AG20443 (cell line): ENCODE data around the gene CDH13.

Experiments
- DNase-seq: peaks from one replicate; pipeline ENCODE4 v3.0.0; 2012; ENCODE audit warnings: low spot score, mixed read lengths

Gene CDH13

GRCh38 chr16:82846806-82847205 is 220.0 kb downstream of the CDH13 start:
- peak; percentile 21 for DNase-seq

- no peak for DNase-seq
Measured at GRCh38 chr16:82848013-82848412, 221.2 kb downstream of the CDH13 start.

- DNase-seq = peak; percentile 29
Measured at GRCh38 chr16:82852388-82853008, 225.7 kb downstream of the CDH13 start.

- DNase-seq = peak; percentile 83
Measured at GRCh38 chr16:82855471-82855870, 228.7 kb downstream of the CDH13 start.

GRCh38 chr16:82857693-82858365 is 231.1 kb downstream of the CDH13 start:
- DNase-seq = no peak

- DNase-seq = no peak
Measured at GRCh38 chr16:82859662-82860061, 232.9 kb downstream of the CDH13 start.

- DNase-seq = no peak
Measured at GRCh38 chr16:82860071-82860470, 233.3 kb downstream of the CDH13 start.

GRCh38 chr16:82862057-82862456 is 235.3 kb downstream of the CDH13 start:
- DNase-seq = no peak

GRCh38 chr16:82864332-82865040 is 237.7 kb downstream of the CDH13 start:
- no peak for DNase-seq

GRCh38 chr16:82865412-82865811 is 238.6 kb downstream of the CDH13 start:
- DNase-seq = no peak

- no peak for DNase-seq
Measured at GRCh38 chr16:82867485-82867884, 240.7 kb downstream of the CDH13 start.

GRCh38 chr16:82874271-82874670 is 247.5 kb downstream of the CDH13 start:
- no peak for DNase-seq

GRCh38 chr16:82874672-82875071 is 247.9 kb downstream of the CDH13 start:
- no peak for DNase-seq

- DNase-seq = no peak
Measured at GRCh38 chr16:82876951-82877350, 250.2 kb downstream of the CDH13 start.

- no peak for DNase-seq
Measured at GRCh38 chr16:82878466-82878865, 251.7 kb downstream of the CDH13 start.

GRCh38 chr16:82880346-82880745 is 253.6 kb downstream of the CDH13 start:
- no peak for DNase-seq

GRCh38 chr16:82881516-82881915 is 254.7 kb downstream of the CDH13 start:
- DNase-seq = no peak

- no peak for DNase-seq
Measured at GRCh38 chr16:82882226-82882625, 255.5 kb downstream of the CDH13 start.

GRCh38 chr16:82882982-82883835 is 256.4 kb downstream of the CDH13 start:
- DNase-seq = no peak

GRCh38 chr16:82884320-82884898 is 257.6 kb downstream of the CDH13 start:
- no peak for DNase-seq

- no peak for DNase-seq
Measured at GRCh38 chr16:82886146-82886545, 259.4 kb downstream of the CDH13 start.

- DNase-seq = no peak
Measured at GRCh38 chr16:82888591-82889001, 261.8 kb downstream of the CDH13 start.
